Mammary epithelial cell (primary cell): Measurements from ENCODE around the gene PDPR.
"Not testable (repeated sequence)": the region's sequence is repeated elsewhere in the genome, so short reads cannot be mapped to it uniquely, and the experiment has no call there.

ENCODE experiments used
- CTCF ChIP-seq, 2 donors: IDR thresholded peaks in 1 of 2; conservative IDR thresholded peaks in 1 of 2; 2 replicates each; pipeline ENCODE4 v1.5.1; 2011 to 2012; ENCODE audit warnings: inconsistent platforms in 2 of 2, low read length in 2 of 2, mild to moderate bottlenecking in 2 of 2, control low read depth in 1 of 2, low read depth in 1 of 2; ENCODE audit not compliant: insufficient read depth in 1 of 2; ENCODE audit errors: extremely low read depth in 1 of 2
- EZH2 ChIP-seq: IDR thresholded peaks from 2 replicates; pipeline ENCODE4 v1.6.1; 2012; ENCODE audit warnings: low read length, inconsistent platforms, borderline replicate concordance

- not testable (repeated sequence) for TF ChIP-seq EZH2; CTCF (conservative IDR thresholded peaks at IDR 0.05 in 1 of 2, IDR thresholded peaks at IDR 0.05 in 1 of 2; ENCODE audit: extremely low read depth in 1 of 2, insufficient read depth in 1 of 2, low read depth in 1 of 2, low read length in 2 of 2)
Observed at GRCh38 chr16:70083931-70084330, 30.2 kb upstream of the PDPR start.
